Measurements from ENCODE around the gene TCL1A.
"Not testable (repeated sequence)": the region's sequence is repeated elsewhere in the genome, so short reads cannot be mapped to it uniquely, and the experiment has no call there.

DNA sequence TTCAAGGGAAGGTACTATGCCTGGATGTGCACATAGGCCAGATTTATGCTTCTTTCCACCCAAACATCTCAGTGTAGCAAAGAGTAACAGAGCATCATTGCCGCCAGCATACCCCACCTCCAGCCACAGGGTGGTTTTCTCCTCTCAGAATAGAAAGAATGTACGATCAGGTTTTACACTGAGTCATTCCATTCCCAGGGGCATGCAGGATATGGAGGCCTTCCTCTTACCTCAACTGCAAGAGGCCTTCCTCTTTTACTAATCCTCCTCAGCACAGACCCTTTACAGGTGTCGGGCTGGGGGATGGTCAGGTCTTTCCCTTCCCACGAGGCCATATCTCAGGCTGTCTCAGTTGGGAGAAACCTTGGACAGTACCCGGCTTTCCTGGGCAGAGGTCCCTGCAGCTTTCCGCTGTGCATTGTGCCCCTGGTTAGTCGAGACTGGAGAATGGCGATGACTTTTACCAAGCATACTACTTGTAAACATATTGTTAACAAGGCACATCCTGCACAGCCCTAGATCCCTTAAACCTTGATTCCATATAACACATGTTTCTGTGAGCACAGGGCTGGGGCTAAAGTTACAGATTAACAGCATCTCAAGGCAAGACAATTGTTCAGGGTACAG lies 15.6 kb upstream of the TCL1A start:
- TF ChIP-seq, protein P1, sequence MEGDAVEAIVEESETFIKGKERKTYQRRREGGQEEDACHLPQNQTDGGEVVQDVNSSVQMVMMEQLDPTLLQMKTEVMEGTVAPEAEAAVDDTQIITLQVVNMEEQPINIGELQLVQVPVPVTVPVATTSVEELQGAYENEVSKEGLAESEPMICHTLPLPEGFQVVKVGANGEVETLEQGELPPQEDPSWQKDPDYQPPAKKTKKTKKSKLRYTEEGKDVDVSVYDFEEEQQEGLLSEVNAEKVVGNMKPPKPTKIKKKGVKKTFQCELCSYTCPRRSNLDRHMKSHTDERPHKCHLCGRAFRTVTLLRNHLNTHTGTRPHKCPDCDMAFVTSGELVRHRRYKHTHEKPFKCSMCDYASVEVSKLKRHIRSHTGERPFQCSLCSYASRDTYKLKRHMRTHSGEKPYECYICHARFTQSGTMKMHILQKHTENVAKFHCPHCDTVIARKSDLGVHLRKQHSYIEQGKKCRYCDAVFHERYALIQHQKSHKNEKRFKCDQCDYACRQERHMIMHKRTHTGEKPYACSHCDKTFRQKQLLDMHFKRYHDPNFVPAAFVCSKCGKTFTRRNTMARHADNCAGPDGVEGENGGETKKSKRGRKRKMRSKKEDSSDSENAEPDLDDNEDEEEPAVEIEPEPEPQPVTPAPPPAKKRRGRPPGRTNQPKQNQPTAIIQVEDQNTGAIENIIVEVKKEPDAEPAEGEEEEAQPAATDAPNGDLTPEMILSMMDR (conservative IDR thresholded peaks at IDR 0.05 in 1 of 2, IDR thresholded peaks at IDR 0.05 in 1 of 2; ENCODE audit: low read depth in 1 of 2, low read length in 2 of 2) = not testable (repeated sequence)
- TF ChIP-seq EZH2 (IDR thresholded peaks at IDR 0.05; ENCODE audit: low read length, missing control alignments) = not testable (repeated sequence)

Data from fibroblast of lung (primary cell).